ENCODE data around the gene C8A.

GRCh38 chr1:56831871-56832693 is 22.5 kb upstream of the C8A start:
- TF ChIP-seq POLR2A (IDR thresholded peaks at IDR 0.05; ENCODE audit: low read depth, low read length): no peak
- no peak for TF ChIP-seq POLR2AphosphoS5 (IDR thresholded peaks at IDR 0.05; ENCODE audit: low read depth, low read length)
- no peak for TF ChIP-seq SPI1 (IDR thresholded peaks at IDR 0.05; ENCODE audit: low read depth, low read length)
- TF ChIP-seq TAF1 (IDR thresholded peaks at IDR 0.05; ENCODE audit: low read depth, low read length): no peak

Measured in GM12891 (cell line).